B cell (primary cell): Measurements from ENCODE around the gene EYA3. TPM values are rescaled to one million over a fixed set of nuclear protein-coding genes. Genes with fewer than 3 reads are reported as not detected.
A peak's percentile ranks its signal among the peaks of the same experiment; 100 is the strongest.

Experiments used
- ATAC-seq: fragments of 200-7000 bp; cut with Tn5 transposase; one replicate; pipeline ENCODE4 v1.10.0; 2021; ENCODE audit warnings: low read depth, mild to moderate bottlenecking, moderate number of reproducible peaks, moderate library complexity
- CTCF ChIA-PET: fragments of 350-600 bp; sonication (Branson Sonifier 250); formaldehyde crosslinking; loops from one replicate; lab custom pipeline; 2021; ENCODE audit warnings: antibody characterized with exemption, inconsistent platforms; lab: Charles Lee
- POLR2A ChIA-PET: fragments of 350-600 bp; sonication (Branson Sonifier 250); formaldehyde crosslinking; loops from one replicate; lab custom pipeline; 2021; ENCODE audit warnings: antibody characterized with exemption; lab: Charles Lee
- DNase-seq: peaks from one replicate; pipeline ENCODE4 v3.0.0; 2013
- H2AFZ ChIP-seq: 2 replicates; pipeline ENCODE4 v1.6.1; 2012; ENCODE audit warnings: mild to moderate bottlenecking, low read depth, low read length; ENCODE audit not compliant: insufficient read depth, poor library complexity, severe bottlenecking
- H3K27ac ChIP-seq, 2 donors: 1 replicate in 1 of 2; 2 replicates in 1 of 2; pipeline ENCODE4 v1.5.1; 2012 to 2013; ENCODE audit warnings: low read length in 2 of 2, mild to moderate bottlenecking in 2 of 2, moderate library complexity in 1 of 2
- H3K27me3 ChIP-seq, 4 experiments: fragments of 200-600 bp in 1 of 4; sonication (generic) in 1 of 4; replicated peaks in 1 of 4; 1 replicate in 2 of 4; 2 replicates in 2 of 4; pipeline versions ENCODE4 v1.6.1 to v1.7.0; 2013 to 2016; ENCODE audit warnings: low read length in 3 of 4, mild to moderate bottlenecking in 2 of 4, mixed read lengths in 1 of 4, moderate library complexity in 1 of 4; ENCODE audit not compliant: insufficient read depth in 4 of 4, control insufficient read depth in 3 of 4; ENCODE audit errors: control extremely low read depth in 1 of 4
- H3K36me3 ChIP-seq, 2 experiments: replicated peaks in 1 of 2; 1 replicate in 1 of 2; 2 replicates in 1 of 2; pipeline versions ENCODE4 v1.6.1 to v1.7.1; 2013; ENCODE audit warnings: low read length in 1 of 2; ENCODE audit not compliant: insufficient read depth in 2 of 2, control insufficient read depth in 1 of 2; ENCODE audit errors: control extremely low read depth in 1 of 2, extremely low read depth in 1 of 2
- H3K4me1 ChIP-seq, 2 donors: fragments of 200-600 bp in 1 of 2; sonication (generic) in 1 of 2; 1 replicate in 1 of 2; 2 replicates in 1 of 2; pipeline versions ENCODE4 v1.5.1 to v1.6.1; 2013 to 2017; ENCODE audit warnings: low read length in 2 of 2; ENCODE audit not compliant: control insufficient read depth in 2 of 2, insufficient read depth in 2 of 2
- H3K4me2 ChIP-seq: replicated peaks from 2 replicates; pipeline ENCODE3; 2012; ENCODE audit warnings: mild to moderate bottlenecking, low read depth, low read length; ENCODE audit not compliant: poor library complexity, severe bottlenecking
- H3K4me3 ChIP-seq, 5 experiments: fragments of 200-600 bp in 1 of 5; sonication (generic) in 1 of 5; 1 replicate in 3 of 5; 2 replicates in 2 of 5; pipeline versions ENCODE4 v1.5.1 to v1.7.0; 2011 to 2016; ENCODE audit warnings: low read length in 4 of 5, mild to moderate bottlenecking in 4 of 5, low read depth in 2 of 5, control low read depth in 1 of 5, moderate library complexity in 1 of 5; ENCODE audit not compliant: insufficient read depth in 1 of 5; ENCODE audit errors: control extremely low read depth in 1 of 5, extremely low read depth in 1 of 5
- H3K79me2 ChIP-seq: fragments of 200-600 bp; sonication (generic); one replicate; pipeline ENCODE4 v1.6.0; 2016; ENCODE audit warnings: low read length; ENCODE audit not compliant: control insufficient read depth, insufficient read depth
- H3K9ac ChIP-seq: fragments of 200-600 bp; sonication (generic); 2 replicates; pipeline ENCODE4 v1.6.1; 2017; ENCODE audit warnings: mild to moderate bottlenecking, low read length, moderate library complexity
- H3K9me3 ChIP-seq, 3 donors: one replicate each; pipeline versions ENCODE4 v1.6.1 to v1.7.1; 2013; ENCODE audit warnings: low read length in 2 of 3; ENCODE audit not compliant: control insufficient read depth in 2 of 3, insufficient read depth in 1 of 3; ENCODE audit errors: control extremely low read depth in 1 of 3
- H4K20me1 ChIP-seq: 2 replicates; pipeline ENCODE4 v1.6.0; 2012; ENCODE audit warnings: mild to moderate bottlenecking, low read length; ENCODE audit not compliant: insufficient read depth, control insufficient read depth, poor library complexity, severe bottlenecking
- H3K27ac Mint-ChIP-seq: one replicate; pipeline ENCODE4 v1.8.0; 2021; ENCODE audit warnings: mixed read lengths
- H3K27me3 Mint-ChIP-seq: one replicate; pipeline ENCODE4 v1.8.0; 2021; ENCODE audit warnings: mixed read lengths
- H3K4me1 Mint-ChIP-seq: one replicate; pipeline ENCODE4 v1.8.0; 2021; ENCODE audit warnings: mixed read lengths
- H3K4me3 Mint-ChIP-seq: one replicate; pipeline ENCODE4 v1.8.0; 2021; ENCODE audit warnings: mixed read lengths
- H3K9me3 Mint-ChIP-seq: one replicate; pipeline ENCODE4 v1.8.0; 2022; ENCODE audit warnings: mixed read lengths; ENCODE audit not compliant: insufficient read depth
- CTCF ChIP-seq: fragments of 200-600 bp; IDR thresholded peaks from one replicate; pipeline ENCODE4 v1.8.0; 2022; ENCODE audit warnings: antibody characterized with exemption, mild to moderate bottlenecking
- EZH2 ChIP-seq: IDR thresholded peaks from 2 replicates; pipeline ENCODE4 v1.6.1; 2012; ENCODE audit warnings: borderline replicate concordance, low read depth, mild to moderate bottlenecking, moderate library complexity, low read length; ENCODE audit not compliant: insufficient read depth, poor library complexity, severe bottlenecking
- WGBS: methylation state at CpG from one replicate; pipeline ENCODE4 v1.1.5; 2013; ENCODE audit warnings: missing lambda C conversion rate; ENCODE audit not compliant: insufficient coverage; 5-methylcytosine and 5-hydroxymethylcytosine counted together
- intact Hi-C: fragments of 100-400 bp; cut with micrococcal nuclease; formaldehyde crosslinking; loops from one replicate; pipeline ENCODE4 v1.10.0; 2022
- polyA plus RNA-seq: library from polyadenylated mRNA; depleted of rRNA; stranded (reverse); fragments of >200 nt; gene quantifications from 2 replicates; pipeline ENCODE4 v1.2.3, GENCODE V29; 2012
- total RNA-seq, 2 donors: library from RNA; stranded (reverse); fragments of 120-200 nt in 1 of 2; gene quantifications; 1 replicate in 1 of 2; 2 replicates in 1 of 2; pipeline versions ENCODE4 v1.2.3 to v1.2.4, GENCODE V29; 2013 to 2022

Gene EYA3
- total and polyA plus RNA-seq, 2 donors (not counting 1 experiment from before 2014, with no cell fraction given) = 14.1 to 31.3 TPM

GRCh38 chr1:27936370-27936769, 152.0 kb downstream of the EYA3 start:
- no peak for TF ChIP-seq EZH2
- ATAC-seq (no peak), DNase-seq (no peak)
- peaks cover 18% of the 10 kb centered on the region for H3K27me3 Mint-ChIP-seq
- no peak overlapping the region for H3K27ac Mint-ChIP-seq
- H3K4me1 Mint-ChIP-seq = peaks cover 25% of the 10 kb centered on the region
- POLR2A ChIA-PET = interaction anchor here (0.5 kb wide), 1 partner anchor 180 kb away, joined by 6 read pairs; no protein-coding TSS in a partner anchor
- no CpG with 5 or more reads among the region's 5 CpGs for WGBS
- Histone ChIP-seq H4K20me1 (no peaks in the 10 kb centered on the region), H3K4me2 (no peak overlapping the region), H3K27ac (no peak overlapping the region), H3K9ac (no peak overlapping the region), H2AFZ (no peak overlapping the region), H3K36me3 (no peaks in the 10 kb centered on the region), H3K27me3 (peaks cover 0 to 19% (median 9%) of the 10 kb centered on the region in 4 experiments), H3K9me3 (no peaks in the 10 kb centered on the region), H3K79me2 (no peaks in the 10 kb centered on the region), H3K4me1 (peaks cover 12 to 20% of the 10 kb centered on the region in 2 donors), H3K4me3 (no peak overlapping the region)
- no peaks in the 10 kb centered on the region for H3K9me3 Mint-ChIP-seq
- intact Hi-C loops = no loop called here
- CTCF ChIA-PET = no interaction called here
- no peak overlapping the region for H3K4me3 Mint-ChIP-seq

- CTCF ChIA-PET = interaction anchor here (0.6 kb wide), 1 partner anchor 608 kb away, joined by 4 read pairs; no protein-coding TSS in a partner anchor
- peaks cover 25% of the 10 kb centered on the region for H3K4me1 Mint-ChIP-seq
These were observed 152.7 kb downstream of the EYA3 start for GRCh38 chr1:27935721-27936120.

More at GRCh38 chr1:27935721-27936120, 152.7 kb downstream of the EYA3 start:
- Histone ChIP-seq H3K36me3 (no peaks in the 10 kb centered on the region), H3K4me3 (no peak overlapping the region), H4K20me1 (no peaks in the 10 kb centered on the region), H3K27ac (no peak overlapping the region), H3K4me2 (no peak overlapping the region), H3K79me2 (no peaks in the 10 kb centered on the region), H2AFZ (peak overlapping the region; percentile 76), H3K4me1 (peaks cover 12 to 20% of the 10 kb centered on the region in 2 donors), H3K27me3 (peaks cover 0 to 19% (median 9%) of the 10 kb centered on the region in 4 experiments), H3K9ac (no peak overlapping the region), H3K9me3 (peaks cover 0 to 4% (median 0%) of the 10 kb centered on the region in 3 donors)
- H3K27me3 Mint-ChIP-seq = peaks cover 18% of the 10 kb centered on the region
- no peak for TF ChIP-seq EZH2
- no peak for TF ChIP-seq CTCF
- H3K4me3 Mint-ChIP-seq = no peak overlapping the region
- intact Hi-C loops = no loop called here
- H3K27ac Mint-ChIP-seq = no peak overlapping the region
- H3K9me3 Mint-ChIP-seq = no peaks in the 10 kb centered on the region
- WGBS = 61% methylated on average over 8 of the region's 8 CpGs
- POLR2A ChIA-PET = interaction anchor here (0.5 kb wide), 2 partner anchors 165 to 181 kb away, joined by 3 to 6 read pairs; no protein-coding TSS in a partner anchor
- DNase-seq (no peak), ATAC-seq (no peak)
